IPS DF 19.7 (cell line): ENCODE measurements around the gene THSD7B.

Experiments
- DNase-seq: peaks from one replicate; pipeline ENCODE4 v3.0.0-alpha.2; 2013; ENCODE audit warnings: low read depth, low spot score

The THSD7B gene

GRCh38 chr2:137192366-137193310 lies 427.3 kb downstream of the THSD7B start:
- no peak for DNase-seq

GRCh38 chr2:137193401-137193800 lies 428.1 kb downstream of the THSD7B start:
- no peak for DNase-seq

- DNase-seq: no peak
Observed at GRCh38 chr2:137194111-137194510, 428.8 kb downstream of the THSD7B start.

GRCh38 chr2:137199751-137200150 lies 434.4 kb downstream of the THSD7B start:
- DNase-seq: no peak

DNA sequence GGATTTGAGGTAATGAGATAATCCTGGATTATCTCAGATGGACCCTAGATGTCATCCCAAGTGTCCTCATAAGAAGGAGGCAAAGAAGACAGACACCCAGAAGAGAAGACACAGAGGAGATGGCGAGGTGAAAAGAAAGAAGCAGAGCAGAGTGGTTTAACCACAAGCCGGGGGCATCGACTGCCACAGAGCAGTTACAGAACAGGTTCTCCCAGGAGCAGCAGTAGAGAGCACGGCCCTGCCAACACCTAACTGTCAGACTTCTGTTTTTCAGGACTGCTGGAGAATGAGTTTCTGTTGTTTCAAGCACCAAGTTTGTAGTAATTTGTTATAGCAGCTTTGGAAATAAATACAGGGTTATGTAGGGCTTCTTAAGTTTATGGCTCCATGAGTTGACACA lies 437.0 kb downstream of the THSD7B start:
- DNase-seq: no peak

GRCh38 chr2:137205324-137205723 lies 440.0 kb downstream of the THSD7B start:
- no peak for DNase-seq

DNA sequence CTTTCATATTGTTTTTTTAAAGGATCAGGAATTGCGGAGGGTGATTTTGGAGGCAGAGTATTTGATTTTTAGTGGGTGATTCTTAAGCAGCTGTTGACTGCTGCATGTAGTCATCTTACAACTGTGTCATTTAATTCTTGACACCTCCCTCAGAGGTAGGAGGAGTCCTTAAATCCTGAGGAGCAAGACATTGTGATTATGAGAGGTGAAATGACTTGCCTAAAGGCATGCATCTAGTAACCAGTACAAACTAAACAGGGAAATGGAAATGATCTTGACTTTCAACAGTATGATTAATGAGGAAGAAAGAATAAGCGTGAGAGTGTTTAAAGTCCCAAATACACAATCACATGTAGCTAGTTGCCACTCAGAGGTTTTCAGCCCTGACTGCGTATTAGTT lies 440.7 kb downstream of the THSD7B start:
- no peak for DNase-seq

DNA sequence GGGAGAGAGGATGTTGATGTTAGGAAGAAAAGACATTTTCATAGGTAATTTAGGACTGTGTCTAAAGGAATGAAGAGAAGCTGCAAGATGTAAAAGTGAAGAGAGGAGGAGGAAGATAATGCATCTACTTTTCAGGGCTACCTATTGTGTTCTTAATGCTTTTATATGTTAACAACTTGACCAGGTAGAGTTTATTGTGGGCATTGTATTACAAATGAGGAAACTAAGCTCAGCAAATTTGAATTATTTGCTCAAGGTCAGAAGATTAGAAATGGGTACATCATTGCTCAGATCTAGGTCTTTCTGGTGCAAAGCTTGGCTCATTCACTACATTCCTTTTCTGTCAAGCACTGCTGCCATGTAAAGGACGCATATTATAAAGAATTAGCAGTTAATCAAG lies 441.7 kb downstream of the THSD7B start:
- no peak for DNase-seq

- DNase-seq: no peak
Observed at GRCh38 chr2:137208431-137208891, 443.1 kb downstream of the THSD7B start.

- DNase-seq: no peak
Observed at GRCh38 chr2:137210039-137210438, 444.7 kb downstream of the THSD7B start.

DNA sequence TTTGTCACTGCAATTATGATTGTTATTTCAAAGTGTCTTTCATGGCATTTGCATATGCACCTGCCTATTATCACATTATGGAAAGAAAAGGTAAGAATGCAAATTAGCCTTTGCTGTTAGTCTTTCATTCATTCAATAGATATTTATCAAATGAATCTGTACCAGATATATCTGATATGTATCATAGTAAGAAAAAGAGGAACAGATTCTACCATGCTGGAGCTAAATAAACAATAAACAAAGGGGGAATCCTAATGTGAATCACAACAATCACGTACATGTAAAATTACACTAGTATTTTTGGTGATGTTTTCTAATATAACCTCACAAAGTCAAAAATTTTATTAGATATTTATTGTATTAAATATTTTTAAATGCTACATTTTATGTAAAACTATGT lies 446.4 kb downstream of the THSD7B start:
- DNase-seq: no peak

DNA sequence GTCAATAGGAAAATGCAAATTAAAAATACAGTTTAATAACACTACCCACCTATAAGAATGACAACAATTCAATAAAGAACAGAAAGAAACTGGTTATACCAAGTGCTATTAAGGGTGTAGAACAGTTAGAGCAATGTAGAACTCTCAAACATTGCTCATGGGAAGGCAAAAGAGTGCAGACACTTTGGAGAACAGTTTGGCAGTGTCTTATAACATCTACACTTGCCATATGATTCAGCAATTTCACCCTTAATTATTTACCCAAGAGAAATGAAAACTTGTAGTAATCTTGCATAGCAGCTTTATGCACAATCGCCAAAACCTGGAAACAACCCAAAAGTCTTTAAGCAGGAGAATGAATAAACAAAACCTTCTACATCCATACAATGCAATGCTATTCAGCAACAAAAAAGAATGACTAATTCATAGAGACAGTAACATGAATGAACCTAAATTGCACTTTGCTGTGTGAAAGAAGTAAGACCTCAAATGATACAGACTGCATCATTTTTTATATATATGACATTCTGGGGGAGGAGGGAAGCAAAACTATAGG lies 455.2 kb downstream of the THSD7B start:
- no peak for DNase-seq

GRCh38 chr2:137221797-137222492 lies 456.6 kb downstream of the THSD7B start:
- no peak for DNase-seq

- no peak for DNase-seq
Observed at GRCh38 chr2:137223722-137224121, 458.4 kb downstream of the THSD7B start.

GRCh38 chr2:137228566-137228965 lies 463.2 kb downstream of the THSD7B start:
- no peak for DNase-seq

GRCh38 chr2:137229834-137230233 lies 464.5 kb downstream of the THSD7B start:
- no peak for DNase-seq

DNA sequence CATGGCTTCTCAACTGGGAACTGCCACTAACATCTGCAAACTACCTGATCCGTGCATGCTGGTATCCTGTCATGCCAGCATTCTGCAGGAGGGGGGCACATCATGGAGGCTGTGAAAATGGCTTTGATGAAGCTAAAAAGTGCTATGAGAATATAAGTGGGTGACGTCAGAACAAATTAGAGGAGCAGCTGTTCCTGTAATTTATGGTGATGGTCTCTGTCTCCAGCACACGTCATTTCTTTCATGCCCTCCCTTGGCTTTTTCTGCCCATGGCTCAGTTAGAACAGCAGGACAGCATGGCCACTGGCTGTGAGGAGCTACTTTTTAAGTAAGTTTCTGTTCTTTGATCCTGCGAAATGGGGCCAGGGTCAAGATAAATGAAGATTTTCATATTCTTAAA lies 466.3 kb downstream of the THSD7B start:
- no peak for DNase-seq

GRCh38 chr2:137232076-137232475 lies 466.7 kb downstream of the THSD7B start:
- DNase-seq: no peak

DNA sequence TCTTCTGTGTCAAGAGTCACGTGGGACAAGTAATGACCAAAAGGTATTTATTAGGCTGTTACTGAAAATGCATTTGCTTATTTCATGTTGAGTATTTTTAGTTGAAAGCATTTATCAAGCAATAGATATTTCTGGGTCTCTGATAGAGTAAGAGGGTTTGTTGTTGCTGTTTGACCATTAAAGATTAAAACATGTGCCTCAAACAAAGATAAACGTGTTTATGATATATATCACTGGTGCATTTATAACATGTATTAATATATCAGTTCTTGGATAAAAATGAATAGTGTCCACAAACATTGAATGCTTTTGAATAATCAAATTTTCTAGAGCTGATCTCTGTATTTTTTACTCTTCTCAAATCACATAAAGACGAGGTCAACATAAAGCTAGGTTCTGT lies 467.7 kb downstream of the THSD7B start:
- no peak for DNase-seq

DNA sequence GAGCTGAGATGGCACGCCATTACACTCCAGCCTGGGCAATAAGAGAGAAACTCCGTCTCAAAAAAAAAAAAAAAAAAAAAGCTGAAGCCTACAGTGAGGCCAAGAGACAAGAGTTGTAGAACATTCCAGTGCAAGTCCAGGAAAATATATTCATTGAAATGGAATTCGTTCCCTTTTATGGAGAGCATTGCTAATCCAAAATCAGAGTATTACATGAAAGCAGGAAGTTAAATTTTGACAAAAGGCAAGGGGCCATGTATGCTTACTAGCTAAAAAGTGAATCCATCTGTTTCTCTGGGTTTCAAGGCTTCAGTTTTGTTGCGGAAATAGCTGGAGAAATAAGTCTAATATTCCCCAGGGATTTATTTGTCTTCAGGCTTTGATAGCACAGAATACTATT lies 471.7 kb downstream of the THSD7B start:
- DNase-seq: no peak

DNA sequence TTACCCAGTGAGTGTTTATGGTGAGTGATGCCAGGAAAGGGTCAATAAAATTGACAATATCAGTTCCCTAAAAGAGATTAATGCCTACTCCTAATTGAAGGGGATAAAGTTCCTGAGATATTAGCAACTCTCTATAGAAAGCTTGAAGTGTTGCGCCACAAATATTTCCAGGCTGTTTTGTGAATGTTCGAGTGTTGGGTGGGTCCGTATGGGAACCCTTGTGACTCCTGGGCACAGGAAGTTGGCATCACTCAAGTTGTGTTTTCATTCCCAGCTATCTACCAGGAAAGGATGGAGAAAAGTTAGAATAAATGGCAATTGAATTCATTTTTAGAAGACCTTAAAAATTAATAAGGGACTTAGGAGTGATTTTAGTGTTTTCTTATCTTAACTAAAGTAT lies 472.7 kb downstream of the THSD7B start:
- no peak for DNase-seq

GRCh38 chr2:137249463-137250130 lies 484.3 kb downstream of the THSD7B start:
- DNase-seq: no peak
